H1 (cell line): ENCODE data around the gene SLC35G4. TPM values are rescaled to one million over a fixed set of nuclear protein-coding genes. Genes with fewer than 3 reads are reported as not detected.

ENCODE experiments used
- CTCF ChIA-PET: fragments of 300-600 bp; sonication (Branson Sonifier 250); formaldehyde crosslinking; loops from one replicate; lab custom pipeline; 2021; ENCODE audit not compliant: partially characterized antibody; lab: Charles Lee
- POLR2A ChIA-PET: fragments of 300-600 bp; sonication (Branson Sonifier 250); formaldehyde crosslinking; loops from one replicate; lab custom pipeline; 2021; ENCODE audit warnings: inconsistent platforms; ENCODE audit not compliant: partially characterized antibody; lab: Charles Lee
- DNase-seq, 2 experiments: peaks; one replicate each; pipeline versions ENCODE4 v3.0.0 to v3.0.0-alpha.2; 2010 to 2022; ENCODE audit warnings: low spot score in 2 of 2, low read depth in 1 of 2, mixed read lengths in 1 of 2
- FAIRE-seq: peaks from 2 replicates; lab custom pipeline; 2011; peaks lifted over from hg19 to GRCh38; lab: Jason Lieb, UNC
- H2AFZ ChIP-seq: 2 replicates; pipeline ENCODE4 v1.8.1; 2012; ENCODE audit warnings: low read length, inconsistent platforms
- H2AK5ac ChIP-seq: 2 replicates; pipeline ENCODE4 v1.6.1; 2013; ENCODE audit warnings: low read depth, low read length
- H2BK120ac ChIP-seq: replicated peaks from 2 replicates; pipeline ENCODE3; 2013; ENCODE audit warnings: low read depth, low read length, inconsistent platforms
- H2BK12ac ChIP-seq: 2 replicates; pipeline ENCODE4 v1.6.1; 2013; ENCODE audit warnings: low read depth, low read length
- H2BK15ac ChIP-seq: 2 replicates; pipeline ENCODE4 v1.6.1; 2013; ENCODE audit warnings: low read length
- H2BK20ac ChIP-seq: 2 replicates; pipeline ENCODE4 v1.6.1; 2013; ENCODE audit warnings: low read length
- H2BK5ac ChIP-seq: 2 replicates; pipeline ENCODE4 v1.6.1; 2013; ENCODE audit warnings: low read depth, low read length
- H3K14ac ChIP-seq: 2 replicates; pipeline ENCODE4 v1.6.1; 2013; ENCODE audit warnings: inconsistent platforms; ENCODE audit not compliant: insufficient read length
- H3K18ac ChIP-seq: 2 replicates; pipeline ENCODE4 v1.6.1; 2013; ENCODE audit warnings: low read length; ENCODE audit errors: extremely low read depth
- H3K23ac ChIP-seq: 2 replicates; pipeline ENCODE4 v1.6.1; 2013; ENCODE audit warnings: inconsistent platforms; ENCODE audit not compliant: insufficient read length
- H3K23me2 ChIP-seq: 2 replicates; pipeline ENCODE4 v1.6.1; 2013; ENCODE audit warnings: low read depth, low read length
- H3K27ac ChIP-seq: 2 replicates; pipeline ENCODE4 v1.6.1; 2011; ENCODE audit warnings: low read depth, low read length, inconsistent platforms
- H3K27me3 ChIP-seq, 4 experiments: replicated peaks in 1 of 4; 1 replicate in 1 of 4; 2 replicates in 3 of 4; pipeline versions ENCODE4 v1.6.1 to v1.8.1; 2011 to 2013; ENCODE audit warnings: low read length in 3 of 4, mild to moderate bottlenecking in 3 of 4, inconsistent platforms in 2 of 4, mixed read lengths in 2 of 4, moderate library complexity in 1 of 4; ENCODE audit not compliant: control insufficient read depth in 3 of 4, insufficient read depth in 3 of 4; ENCODE audit errors: extremely low read depth in 1 of 4
- H3K36me3 ChIP-seq, 4 experiments: 2 replicates each; pipeline versions ENCODE4 v1.6.1 to v1.8.1; 2011 to 2013; ENCODE audit warnings: mild to moderate bottlenecking in 4 of 4, low read length in 3 of 4, moderate library complexity in 2 of 4, control low read depth in 1 of 4, inconsistent platforms in 1 of 4; ENCODE audit not compliant: insufficient read depth in 4 of 4, control insufficient read depth in 2 of 4
- H3K4ac ChIP-seq: replicated peaks from 2 replicates; pipeline ENCODE3; 2013; ENCODE audit warnings: low read length, low read depth, mixed read lengths, inconsistent platforms; ENCODE audit not compliant: insufficient read length
- H3K4me1 ChIP-seq, 4 experiments: replicated peaks in 1 of 4; 1 replicate in 1 of 4; 2 replicates in 3 of 4; pipeline versions ENCODE4 v1.6.1 to v1.8.1; 2011 to 2013; ENCODE audit warnings: low read length in 3 of 4, inconsistent platforms in 2 of 4, mixed read lengths in 1 of 4; ENCODE audit not compliant: insufficient read depth in 4 of 4, control insufficient read depth in 3 of 4
- H3K4me2 ChIP-seq, 2 experiments: 2 replicates each; pipeline versions ENCODE4 v1.6.1 to v1.8.1; 2011 to 2013; ENCODE audit warnings: low read depth in 2 of 2, low read length in 2 of 2, control low read depth in 1 of 2, inconsistent platforms in 1 of 2, mild to moderate bottlenecking in 1 of 2; ENCODE audit not compliant: insufficient read depth in 1 of 2
- H3K4me3 ChIP-seq, 4 experiments: fragments of 200-600, 300-600 bp in 1 of 4; sonication (generic), shearing (Covaris generic), sonication (Bioruptor Twin) in 1 of 4; 2 replicates each; pipeline versions ENCODE4 v1.5.1 to v1.8.1; 2011 to 2016; ENCODE audit warnings: low read length in 4 of 4, low read depth in 3 of 4, control low read depth in 2 of 4, inconsistent platforms in 2 of 4, mild to moderate bottlenecking in 2 of 4, mixed read lengths in 1 of 4, moderate library complexity in 1 of 4; ENCODE audit not compliant: insufficient read depth in 2 of 4; ENCODE audit errors: extremely low read depth in 1 of 4
- H3K56ac ChIP-seq: replicated peaks from 2 replicates; pipeline ENCODE3; 2013; ENCODE audit warnings: low read depth, mild to moderate bottlenecking, mixed read lengths, low read length, inconsistent platforms; ENCODE audit not compliant: insufficient read length
- H3K79me1 ChIP-seq: 2 replicates; pipeline ENCODE4 v1.6.1; 2013; ENCODE audit warnings: low read depth, low read length, control low read depth
- H3K79me2 ChIP-seq, 2 experiments: 2 replicates each; pipeline versions ENCODE4 v1.6.1 to v1.8.1; 2012 to 2013; ENCODE audit warnings: low read length in 2 of 2, mild to moderate bottlenecking in 2 of 2, inconsistent platforms in 1 of 2; ENCODE audit not compliant: insufficient read depth in 2 of 2, control insufficient read depth in 1 of 2
- H3K9ac ChIP-seq, 4 experiments: replicated peaks in 1 of 4; 1 replicate in 1 of 4; 2 replicates in 3 of 4; pipeline versions ENCODE4 v1.6.1 to v1.8.1; 2011 to 2013; ENCODE audit warnings: low read depth in 3 of 4, low read length in 3 of 4, control low read depth in 2 of 4, mild to moderate bottlenecking in 2 of 4, moderate library complexity in 2 of 4, inconsistent platforms in 1 of 4; ENCODE audit errors: extremely low read depth in 1 of 4
- H3K9me3 ChIP-seq, 2 experiments: 2 replicates each; pipeline versions ENCODE4 v1.6.1 to v1.8.1; 2012 to 2013; ENCODE audit warnings: mild to moderate bottlenecking in 2 of 2, moderate library complexity in 2 of 2, control low read depth in 1 of 2, inconsistent platforms in 1 of 2, low read depth in 1 of 2, low read length in 1 of 2, mixed read lengths in 1 of 2; ENCODE audit not compliant: insufficient read depth in 2 of 2
- H4K20me1 ChIP-seq, 2 experiments: replicated peaks in 1 of 2; 2 replicates each; pipeline versions ENCODE3 to v1.8.1; 2011 to 2013; ENCODE audit warnings: inconsistent platforms in 2 of 2, low read length in 2 of 2, mild to moderate bottlenecking in 1 of 2; ENCODE audit not compliant: insufficient read depth in 2 of 2, control insufficient read depth in 1 of 2
- H4K5ac ChIP-seq: 2 replicates; pipeline ENCODE4 v1.6.1; 2013; ENCODE audit warnings: low read length, low read depth, mixed read lengths, inconsistent platforms; ENCODE audit not compliant: insufficient read length
- H4K8ac ChIP-seq: 2 replicates; pipeline ENCODE4 v1.8.0; 2013; ENCODE audit warnings: mild to moderate bottlenecking, moderate library complexity, low read length, inconsistent platforms; ENCODE audit not compliant: insufficient read depth; ENCODE audit errors: extremely low read depth
- H4K91ac ChIP-seq: replicated peaks from 2 replicates; pipeline ENCODE3; 2013; ENCODE audit warnings: low read length, mixed read lengths, inconsistent platforms; ENCODE audit not compliant: insufficient read length
- CTBP2 ChIP-seq: IDR thresholded peaks from 2 replicates; pipeline ENCODE4 v1.7.0; 2011; ENCODE audit warnings: borderline replicate concordance, mild to moderate bottlenecking, moderate library complexity, mixed read lengths, low read length; ENCODE audit not compliant: insufficient read depth, insufficient read length
- TEAD4 ChIP-seq: IDR thresholded peaks from 2 replicates; pipeline ENCODE4 v1.6.1; 2012; ENCODE audit warnings: low read depth, low read length, inconsistent platforms, mixed read lengths
- WGBS, 2 experiments: shearing (Covaris generic) in 1 of 2; methylation state at CpG; one replicate each; pipeline versions ENCODE4 v1.1.6 to v1.1.7; 2013 to 2015; ENCODE audit warnings: low lambda C conversion rate in 2 of 2, mixed read lengths in 2 of 2, inconsistent platforms in 1 of 2, low coverage in 1 of 2, missing lambda C conversion rate in 1 of 2; ENCODE audit not compliant: insufficient replicate concordance in 2 of 2, insufficient coverage in 1 of 2, insufficient read length in 1 of 2; ENCODE audit errors: extremely low coverage in 1 of 2, missing lambda C conversion rate in 1 of 2; 5-methylcytosine and 5-hydroxymethylcytosine counted together
- polyA plus RNA-seq, 7 experiments: library from polyadenylated mRNA; depleted of rRNA in 3 of 7; stranded (reverse) in 5 of 7; unstranded in 2 of 7; fragments of >200 nt in 5 of 7; fragments of 200-250 nt in 2 of 7; gene quantifications; 1 replicate in 5 of 7; 2 replicates in 1 of 7; 4 replicates in 1 of 7; pipeline versions ENCODE4 v1.2.1 to v1.2.3, GENCODE V29; 2011 to 2013; ENCODE audit warnings: missing spikeins in 2 of 7, mixed read lengths in 2 of 7
- total RNA-seq: library from RNA; stranded (reverse); fragmentation: NEBNext Ultra II Directional; extraction: Animal tissue kit (Norgen Biotek cat#: 25700); gene quantifications from 2 replicates; pipeline ENCODE4 v1.2.1, GENCODE V29; 2021

The SLC35G4 gene
- total and polyA plus RNA-seq, 2 of the 8 experiments (the other 6 are each of a cell fraction or from before 2014, with no cell fraction given), result not detected

- Histone ChIP-seq H3K23me2 (no peaks in the 10 kb centered on the region), H2BK20ac (no peak overlapping the region), H4K91ac (no peak overlapping the region), H3K14ac (no peak overlapping the region), H3K36me3 (no peaks in the 10 kb centered on the region), H2AK5ac (no peak overlapping the region), H3K23ac (no peak overlapping the region), H4K20me1 (no peaks in the 10 kb centered on the region), H2BK5ac (no peak overlapping the region), H2BK12ac (no peak overlapping the region), H4K5ac (no peak overlapping the region), H3K79me1 (no peaks in the 10 kb centered on the region), H3K4me3 (no peak overlapping the region), H3K27me3 (no peaks in the 10 kb centered on the region), H2BK120ac (no peak overlapping the region), H2AFZ (no peak overlapping the region), H4K8ac (no peak overlapping the region), H2BK15ac (no peak overlapping the region), H3K9ac (no peak overlapping the region), H3K79me2 (no peaks in the 10 kb centered on the region), H3K27ac (no peak overlapping the region), H3K4ac (no peak overlapping the region), H3K4me2 (no peak overlapping the region), H3K56ac (no peak overlapping the region), H3K18ac (no peak overlapping the region), H3K9me3 (no peaks in the 10 kb centered on the region), H3K4me1 (no peaks in the 10 kb centered on the region)
- DNase-seq, result no peak
- no peak for FAIRE-seq
- TF ChIP-seq CTBP2, result no peak
- TF ChIP-seq TEAD4, result no peak
- ChIA-PET POLR2A (no interaction called here), CTCF (interaction anchor here (1.0 to 1.6 kb wide), 2 partner anchors 26 to 28 kb away, joined by 3 to 7 read pairs; no protein-coding TSS in a partner anchor)
- WGBS, 2 experiments, result 92% methylated on average over 15 of the region's 15 CpGs; no CpG with 5 or more reads in 1 of the 2 experiments
Measured at GRCh38 chr18:11579916-11580315, 29.5 kb upstream of the SLC35G4 start.
